ENCODE data around the gene PKD1L1.

The PKD1L1 gene

DNA sequence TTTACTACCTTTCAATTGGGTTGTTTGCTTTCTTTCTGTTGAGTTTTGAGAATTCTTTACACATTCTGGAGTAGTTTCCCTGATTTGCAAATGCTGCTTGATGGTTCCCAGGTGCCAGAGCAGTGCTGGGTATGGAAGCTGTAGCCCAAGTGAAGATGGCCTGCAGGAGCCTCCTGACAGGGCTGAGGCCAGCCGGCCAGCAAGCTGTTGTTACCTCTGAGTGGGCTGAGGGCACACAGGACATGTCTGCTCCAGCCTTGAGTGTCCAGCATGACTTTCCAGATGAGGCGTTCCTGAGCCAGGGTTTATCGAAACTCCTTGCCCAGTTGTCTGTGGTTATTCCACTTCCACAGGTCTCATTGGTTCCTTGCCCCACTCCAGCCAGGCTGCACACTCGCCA lies 201.8 kb downstream of the PKD1L1 start:
- no peaks in the 10 kb centered on the region for H3K36me3 ChIP-seq (ENCODE audit: low read depth)
- H3K9me3 ChIP-seq (ENCODE audit: severe bottlenecking): no peaks in the 10 kb centered on the region
- no peak overlapping the region for H3K4me3 ChIP-seq (ENCODE audit: severe bottlenecking)
- ATAC-seq (ENCODE audit: low read depth) (no peak), DNase-seq (ENCODE audit: low spot score) (no peak)
- H3K27me3 ChIP-seq (ENCODE audit: insufficient read depth, poor library complexity, severe bottlenecking): no peaks in the 10 kb centered on the region
- TF ChIP-seq, protein P1, sequence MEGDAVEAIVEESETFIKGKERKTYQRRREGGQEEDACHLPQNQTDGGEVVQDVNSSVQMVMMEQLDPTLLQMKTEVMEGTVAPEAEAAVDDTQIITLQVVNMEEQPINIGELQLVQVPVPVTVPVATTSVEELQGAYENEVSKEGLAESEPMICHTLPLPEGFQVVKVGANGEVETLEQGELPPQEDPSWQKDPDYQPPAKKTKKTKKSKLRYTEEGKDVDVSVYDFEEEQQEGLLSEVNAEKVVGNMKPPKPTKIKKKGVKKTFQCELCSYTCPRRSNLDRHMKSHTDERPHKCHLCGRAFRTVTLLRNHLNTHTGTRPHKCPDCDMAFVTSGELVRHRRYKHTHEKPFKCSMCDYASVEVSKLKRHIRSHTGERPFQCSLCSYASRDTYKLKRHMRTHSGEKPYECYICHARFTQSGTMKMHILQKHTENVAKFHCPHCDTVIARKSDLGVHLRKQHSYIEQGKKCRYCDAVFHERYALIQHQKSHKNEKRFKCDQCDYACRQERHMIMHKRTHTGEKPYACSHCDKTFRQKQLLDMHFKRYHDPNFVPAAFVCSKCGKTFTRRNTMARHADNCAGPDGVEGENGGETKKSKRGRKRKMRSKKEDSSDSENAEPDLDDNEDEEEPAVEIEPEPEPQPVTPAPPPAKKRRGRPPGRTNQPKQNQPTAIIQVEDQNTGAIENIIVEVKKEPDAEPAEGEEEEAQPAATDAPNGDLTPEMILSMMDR (IDR thresholded peaks at IDR 0.05; ENCODE audit: poor library complexity, severe bottlenecking): no peak
- no peaks in the 10 kb centered on the region for H3K4me1 ChIP-seq (ENCODE audit: insufficient read depth, poor library complexity, severe bottlenecking)
- H3K27ac ChIP-seq (ENCODE audit: poor library complexity, severe bottlenecking): no peak overlapping the region

DNA sequence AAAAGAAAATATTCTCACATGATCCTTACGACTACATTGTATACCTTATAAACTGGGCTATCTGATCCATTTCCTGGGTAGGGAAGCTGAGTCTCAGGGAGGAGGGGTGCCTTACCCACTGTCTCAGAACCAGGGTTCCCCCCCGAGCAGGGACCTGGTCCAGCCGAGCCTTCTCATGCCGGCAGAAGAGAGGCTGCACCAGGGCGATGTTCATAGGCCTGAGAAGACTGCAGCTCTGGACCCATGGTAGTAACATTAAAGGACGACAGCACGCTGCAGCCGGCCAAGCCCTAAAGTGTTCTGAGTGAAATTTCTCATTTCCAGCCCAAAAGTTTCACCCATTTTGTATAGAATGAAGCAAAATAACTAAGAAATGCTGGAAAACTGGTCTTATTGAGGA lies 203.4 kb downstream of the PKD1L1 start:
- Histone ChIP-seq H3K4me3 (ENCODE audit: severe bottlenecking) (no peak overlapping the region), H3K27me3 (ENCODE audit: insufficient read depth, poor library complexity, severe bottlenecking) (no peaks in the 10 kb centered on the region), H3K27ac (ENCODE audit: poor library complexity, severe bottlenecking) (no peak overlapping the region), H3K36me3 (ENCODE audit: low read depth) (no peaks in the 10 kb centered on the region), H3K4me1 (ENCODE audit: insufficient read depth, poor library complexity, severe bottlenecking) (no peaks in the 10 kb centered on the region), H3K9me3 (ENCODE audit: severe bottlenecking) (no peaks in the 10 kb centered on the region)
- DNase-seq (ENCODE audit: low spot score) (no peak), ATAC-seq (ENCODE audit: low read depth) (no peak)
- TF ChIP-seq, protein P1 (IDR thresholded peaks at IDR 0.05; ENCODE audit: poor library complexity, severe bottlenecking): no peak

DNA sequence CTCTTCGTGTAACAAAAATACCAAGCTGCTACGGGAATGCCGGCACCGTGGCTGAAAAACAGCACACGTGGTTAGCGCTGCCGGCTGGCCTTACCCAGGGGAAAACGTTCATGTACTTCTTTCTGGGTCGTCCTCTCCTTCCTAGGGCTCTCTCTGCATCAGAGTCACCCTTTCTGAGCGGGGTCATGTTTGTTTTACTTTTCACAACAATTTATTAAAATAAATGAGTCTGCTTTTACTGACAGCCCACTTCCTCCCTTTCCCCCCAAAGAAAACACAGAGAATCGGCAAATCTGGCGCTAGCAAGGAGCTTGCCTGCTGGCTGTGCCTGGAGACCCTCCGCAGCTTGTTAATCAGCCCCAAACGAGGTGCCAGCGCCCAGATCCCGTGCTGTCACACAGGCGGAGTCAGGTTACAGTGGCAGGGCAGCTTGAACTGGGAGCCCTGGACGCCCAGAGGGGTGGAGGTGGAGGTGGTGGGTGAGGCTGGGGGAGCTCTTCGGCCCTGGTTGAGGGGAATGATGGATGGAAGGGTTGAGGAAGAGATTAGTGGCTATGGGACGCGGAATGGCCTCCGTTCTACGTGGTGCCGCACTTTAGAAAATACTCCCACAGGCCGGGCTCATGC lies 204.2 kb downstream of the PKD1L1 start:
- H3K27me3 ChIP-seq (ENCODE audit: insufficient read depth, poor library complexity, severe bottlenecking): no peaks in the 10 kb centered on the region
- DNase-seq (ENCODE audit: low spot score) (no peak), ATAC-seq (ENCODE audit: low read depth) (no peak)
- H3K36me3 ChIP-seq (ENCODE audit: low read depth): no peaks in the 10 kb centered on the region
- H3K9me3 ChIP-seq (ENCODE audit: severe bottlenecking): no peaks in the 10 kb centered on the region
- no peak overlapping the region for H3K27ac ChIP-seq (ENCODE audit: poor library complexity, severe bottlenecking)
- no peaks in the 10 kb centered on the region for H3K4me1 ChIP-seq (ENCODE audit: insufficient read depth, poor library complexity, severe bottlenecking)
- TF ChIP-seq, protein P1 (IDR thresholded peaks at IDR 0.05; ENCODE audit: poor library complexity, severe bottlenecking): no peak
- no peak overlapping the region for H3K4me3 ChIP-seq (ENCODE audit: severe bottlenecking)

GRCh38 chr7:47741984-47742383 lies 206.3 kb downstream of the PKD1L1 start:
- H3K4me1 ChIP-seq (ENCODE audit: insufficient read depth, poor library complexity, severe bottlenecking): no peaks in the 10 kb centered on the region
- H3K9me3 ChIP-seq (ENCODE audit: severe bottlenecking): no peaks in the 10 kb centered on the region
- no peak overlapping the region for H3K27ac ChIP-seq (ENCODE audit: poor library complexity, severe bottlenecking)
- ATAC-seq (ENCODE audit: low read depth) (no peak), DNase-seq (ENCODE audit: low spot score) (no peak)
- TF ChIP-seq, protein P1 (IDR thresholded peaks at IDR 0.05; ENCODE audit: poor library complexity, severe bottlenecking): no peak
- no peak overlapping the region for H3K4me3 ChIP-seq (ENCODE audit: severe bottlenecking)
- no peaks in the 10 kb centered on the region for H3K36me3 ChIP-seq (ENCODE audit: low read depth)
- no peaks in the 10 kb centered on the region for H3K27me3 ChIP-seq (ENCODE audit: insufficient read depth, poor library complexity, severe bottlenecking)

- Histone ChIP-seq H3K27ac (ENCODE audit: poor library complexity, severe bottlenecking) (no peak overlapping the region), H3K27me3 (ENCODE audit: insufficient read depth, poor library complexity, severe bottlenecking) (no peaks in the 10 kb centered on the region), H3K36me3 (ENCODE audit: low read depth) (no peaks in the 10 kb centered on the region), H3K4me1 (ENCODE audit: insufficient read depth, poor library complexity, severe bottlenecking) (no peaks in the 10 kb centered on the region), H3K4me3 (ENCODE audit: severe bottlenecking) (no peak overlapping the region), H3K9me3 (ENCODE audit: severe bottlenecking) (no peaks in the 10 kb centered on the region)
- TF ChIP-seq, protein P1 (IDR thresholded peaks at IDR 0.05; ENCODE audit: poor library complexity, severe bottlenecking): no peak
- ATAC-seq (ENCODE audit: low read depth) (no peak), DNase-seq (ENCODE audit: low spot score) (no peak)
These were observed 208.4 kb downstream of the PKD1L1 start for GRCh38 chr7:47739891-47740290.
